ENCODE data around the gene MAP1LC3B.

GRCh38 chr16:87446479-87446878, 54.3 kb downstream of the MAP1LC3B start:
- no peak for TF ChIP-seq CTCF (IDR thresholded peaks at IDR 0.05)
- TF ChIP-seq POLR2A (IDR thresholded peaks at IDR 0.05), result no peak
